Stimulated activated naive CD8-positive, alpha-beta T cell treated with anti-CD3 and anti-CD28 coated beads, Interleukin-15, Interleukin-2, amounts not matched to agents 100 ng/mL and 50 ng/mL, for 24 hours (primary cell): ENCODE results near the gene SYNE1.
"Not testable (repeated sequence)": the region's sequence is repeated elsewhere in the genome, so short reads cannot be mapped to it uniquely, and the experiment has no call there.

Source experiments
- H3K27ac Mint-ChIP-seq: one replicate; pipeline ENCODE4 v1.8.0; 2021; ENCODE audit warnings: mild to moderate bottlenecking, mixed read lengths
- H3K27me3 Mint-ChIP-seq: one replicate; pipeline ENCODE4 v1.8.0; 2021; ENCODE audit warnings: mixed read lengths
- H3K36me3 Mint-ChIP-seq: one replicate; pipeline ENCODE4 v1.8.0; 2021; ENCODE audit warnings: low read depth, mixed read lengths
- H3K4me1 Mint-ChIP-seq: one replicate; pipeline ENCODE4 v1.8.0; 2021; ENCODE audit warnings: low read depth, mixed read lengths
- H3K4me3 Mint-ChIP-seq: one replicate; pipeline ENCODE4 v1.8.0; 2021; ENCODE audit warnings: mild to moderate bottlenecking, mixed read lengths
- H3K9me3 Mint-ChIP-seq: one replicate; pipeline ENCODE4 v1.8.0; 2021; ENCODE audit warnings: mixed read lengths

Gene SYNE1

DNA sequence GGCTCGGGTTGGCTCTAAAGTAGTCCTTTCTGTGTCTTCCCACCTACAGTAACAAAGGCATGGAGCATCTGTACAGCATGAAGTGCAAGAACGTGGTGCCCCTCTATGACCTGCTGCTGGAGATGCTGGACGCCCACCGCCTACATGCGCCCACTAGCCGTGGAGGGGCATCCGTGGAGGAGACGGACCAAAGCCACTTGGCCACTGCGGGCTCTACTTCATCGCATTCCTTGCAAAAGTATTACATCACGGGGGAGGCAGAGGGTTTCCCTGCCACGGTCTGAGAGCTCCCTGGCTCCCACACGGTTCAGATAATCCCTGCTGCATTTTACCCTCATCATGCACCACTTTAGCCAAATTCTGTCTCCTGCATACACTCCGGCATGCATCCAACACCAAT is 538.5 kb downstream of the SYNE1 start:
- Mint-ChIP-seq H3K9me3 (no peaks in the 10 kb centered on the region), H3K4me1 (no peaks in the 10 kb centered on the region), H3K27me3 (no peaks in the 10 kb centered on the region), H3K27ac (no peak overlapping the region), H3K4me3 (no peak overlapping the region), H3K36me3 (no peaks in the 10 kb centered on the region)

DNA sequence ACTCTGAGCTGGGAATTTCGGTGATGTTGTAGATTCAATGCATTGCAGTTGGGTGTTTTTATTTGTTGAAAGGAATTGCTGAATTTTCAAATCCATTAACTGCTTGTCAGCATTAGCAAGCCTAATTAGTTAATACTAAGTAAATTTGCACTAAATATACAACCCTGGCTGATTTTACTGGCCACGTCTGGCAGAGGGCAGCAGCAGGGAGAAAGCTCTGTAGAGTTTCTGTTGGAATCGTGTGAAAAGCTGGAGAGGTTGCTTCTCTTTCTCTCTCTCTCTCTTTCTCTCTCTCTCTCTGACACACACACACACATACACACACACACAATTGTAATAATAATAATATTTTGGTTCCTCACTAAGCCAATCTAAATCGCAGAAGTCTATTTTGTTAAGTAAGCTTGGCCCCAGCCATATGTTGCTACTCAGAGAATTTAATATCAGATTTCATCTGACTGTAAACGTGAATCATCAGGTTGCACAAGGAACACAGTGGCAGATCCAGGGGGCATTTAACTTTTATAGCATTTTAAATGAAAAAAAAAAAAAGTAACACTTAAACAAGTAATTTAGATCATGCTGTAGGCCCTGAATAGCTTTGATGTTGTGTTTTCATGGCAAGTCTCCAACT is 540.2 kb downstream of the SYNE1 start:
- Mint-ChIP-seq H3K4me1 (no peaks in the 10 kb centered on the region), H3K36me3 (no peaks in the 10 kb centered on the region), H3K4me3 (no peak overlapping the region), H3K27me3 (no peaks in the 10 kb centered on the region), H3K27ac (no peak overlapping the region), H3K9me3 (no peaks in the 10 kb centered on the region)

DNA sequence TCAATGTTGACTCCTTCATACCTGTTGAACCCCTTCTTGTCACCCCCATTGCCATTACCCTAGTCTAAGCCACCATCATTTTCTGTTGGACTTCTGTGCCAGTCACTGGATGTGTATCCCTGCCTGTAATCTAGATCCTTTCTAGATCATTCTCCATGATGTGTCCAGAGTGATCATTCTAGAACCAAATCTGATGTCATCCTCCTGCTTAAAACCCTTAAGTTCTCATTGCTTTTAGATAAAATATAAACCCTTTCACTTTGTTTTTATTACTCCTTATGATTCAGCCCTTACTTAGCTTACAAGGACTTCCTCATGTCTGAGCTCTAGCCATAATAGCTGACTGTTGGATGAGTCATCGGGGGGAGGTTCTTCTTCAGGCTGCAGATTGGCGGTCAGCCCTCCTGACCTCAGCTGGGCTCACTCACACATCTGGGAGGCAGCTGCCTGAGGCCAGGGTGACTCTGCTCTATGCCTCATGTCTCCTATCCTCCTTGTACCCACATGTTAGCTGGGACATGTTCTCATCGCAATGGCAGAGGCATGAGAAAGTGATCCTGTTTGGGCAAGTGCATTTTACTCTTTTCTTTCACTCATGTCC is 542.1 kb downstream of the SYNE1 start:
- no peak overlapping the region for H3K27ac Mint-ChIP-seq
- H3K27me3 Mint-ChIP-seq, result no peaks in the 10 kb centered on the region
- no peaks in the 10 kb centered on the region for H3K36me3 Mint-ChIP-seq
- no peak overlapping the region for H3K4me3 Mint-ChIP-seq
- no peaks in the 10 kb centered on the region for H3K9me3 Mint-ChIP-seq
- H3K4me1 Mint-ChIP-seq, result no peaks in the 10 kb centered on the region

DNA sequence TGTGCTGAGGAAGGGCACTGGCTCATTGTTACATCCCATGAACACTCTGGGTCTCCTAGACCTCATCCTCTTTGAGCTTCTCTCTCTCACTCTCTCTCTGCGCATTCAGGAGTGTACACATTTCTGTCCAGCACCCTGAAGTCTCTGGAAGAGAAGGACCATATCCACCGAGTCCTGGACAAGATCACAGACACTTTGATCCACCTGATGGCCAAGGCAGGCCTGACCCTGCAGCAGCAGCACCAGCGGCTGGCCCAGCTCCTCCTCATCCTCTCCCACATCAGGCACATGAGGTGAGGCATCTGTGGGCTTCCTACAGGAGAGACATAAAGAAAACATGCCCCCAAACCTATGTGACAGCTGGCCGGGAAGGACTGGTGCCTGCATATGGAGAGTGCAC is 542.9 kb downstream of the SYNE1 start:
- no peaks in the 10 kb centered on the region for H3K27me3 Mint-ChIP-seq
- H3K4me3 Mint-ChIP-seq, result no peak overlapping the region
- no peak overlapping the region for H3K27ac Mint-ChIP-seq
- H3K4me1 Mint-ChIP-seq, result no peaks in the 10 kb centered on the region
- H3K9me3 Mint-ChIP-seq, result no peaks in the 10 kb centered on the region
- H3K36me3 Mint-ChIP-seq, result no peaks in the 10 kb centered on the region

DNA sequence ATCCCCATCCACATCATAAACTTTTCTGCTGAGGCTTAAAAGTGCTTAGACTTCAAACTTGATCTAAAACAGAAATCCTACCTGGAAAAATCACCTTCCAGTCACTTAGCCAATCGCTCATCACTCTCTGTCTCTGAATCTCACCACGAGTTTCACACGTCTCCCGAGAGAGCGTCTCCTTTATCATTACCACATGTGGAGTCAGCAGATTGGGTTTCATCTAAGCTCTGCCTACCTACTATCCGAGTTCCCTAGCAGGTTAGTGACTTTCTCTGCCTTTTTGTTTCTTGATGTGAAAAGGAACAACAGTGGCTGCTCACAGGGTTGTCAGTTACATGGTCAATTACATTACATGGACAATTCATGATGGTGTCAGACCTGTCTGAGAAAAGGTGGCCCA is 543.5 kb downstream of the SYNE1 start:
- Mint-ChIP-seq H3K4me3 (no peak overlapping the region), H3K4me1 (no peaks in the 10 kb centered on the region), H3K27me3 (no peaks in the 10 kb centered on the region), H3K27ac (no peak overlapping the region), H3K9me3 (no peaks in the 10 kb centered on the region), H3K36me3 (no peaks in the 10 kb centered on the region)

DNA sequence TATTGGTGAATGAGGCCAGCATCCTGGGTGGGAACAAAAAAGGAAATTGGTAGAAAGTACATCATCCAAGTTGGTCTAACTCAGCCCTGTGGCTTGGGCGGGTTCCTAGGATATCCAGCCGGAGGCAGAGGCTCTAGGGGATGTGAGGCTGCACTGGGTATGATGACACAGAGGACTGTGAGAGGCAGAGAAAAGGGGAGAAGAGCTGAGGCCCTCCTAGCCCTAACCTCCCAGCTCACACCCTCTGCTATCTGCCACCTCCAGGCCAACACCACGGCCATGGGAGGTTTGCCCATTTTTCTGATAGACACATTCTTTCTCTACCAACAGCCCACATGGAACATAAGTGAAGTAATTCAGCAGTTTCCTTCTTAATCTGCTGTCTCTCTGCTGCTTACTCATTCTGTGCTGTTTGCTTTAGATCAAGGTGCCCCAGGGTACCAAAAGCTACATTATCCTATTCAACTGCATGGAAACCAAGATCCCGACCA is 545.3 kb downstream of the SYNE1 start:
- Mint-ChIP-seq H3K27ac (no peak overlapping the region), H3K9me3 (no peaks in the 10 kb centered on the region), H3K4me1 (no peaks in the 10 kb centered on the region), H3K27me3 (no peaks in the 10 kb centered on the region), H3K36me3 (no peaks in the 10 kb centered on the region), H3K4me3 (no peak overlapping the region)

DNA sequence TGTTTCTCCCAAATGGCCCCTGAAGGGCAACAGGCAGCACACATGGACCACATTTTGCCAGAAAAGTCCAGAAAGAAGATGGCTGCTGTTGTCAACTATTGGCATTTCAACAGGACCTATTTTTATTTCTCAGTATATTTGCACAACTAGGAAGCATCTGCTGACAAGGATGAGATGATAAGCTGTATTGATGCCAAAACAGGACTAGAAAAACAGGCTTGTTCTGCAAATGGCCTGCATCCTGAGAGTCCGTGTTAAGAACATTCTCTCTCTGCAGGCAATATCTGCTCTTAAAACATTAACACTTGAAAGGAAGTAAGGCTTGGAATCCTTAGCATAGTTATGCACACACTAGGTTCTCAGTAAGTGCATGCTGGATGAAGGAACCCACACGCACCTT is 546.0 kb downstream of the SYNE1 start:
- Mint-ChIP-seq H3K27ac (no peak overlapping the region), H3K27me3 (no peaks in the 10 kb centered on the region), H3K36me3 (no peaks in the 10 kb centered on the region)

DNA sequence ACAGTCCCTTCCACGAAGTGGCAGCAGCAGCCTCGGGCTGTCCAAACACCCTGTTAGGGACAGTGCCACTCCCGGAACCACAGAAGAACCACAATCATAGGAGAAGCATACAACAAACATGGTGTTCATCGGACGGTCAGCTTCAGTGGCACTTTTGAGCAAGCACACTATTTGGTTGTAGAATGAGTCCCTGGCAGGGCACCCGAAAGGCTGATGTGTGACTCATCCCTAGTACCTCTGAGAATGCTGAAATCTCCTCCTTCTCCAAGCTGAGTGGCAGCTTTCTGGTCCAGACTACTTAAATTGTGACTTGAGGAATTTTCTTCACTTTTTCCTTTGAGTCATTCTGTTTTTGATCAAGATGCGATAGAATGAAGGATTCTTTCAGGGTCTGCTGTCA is 547.2 kb downstream of the SYNE1 start:
- H3K4me3 Mint-ChIP-seq, result no peak overlapping the region
- no peaks in the 10 kb centered on the region for H3K27me3 Mint-ChIP-seq
- H3K27ac Mint-ChIP-seq, result no peak overlapping the region
- no peaks in the 10 kb centered on the region for H3K9me3 Mint-ChIP-seq
- no peaks in the 10 kb centered on the region for H3K4me1 Mint-ChIP-seq
- no peaks in the 10 kb centered on the region for H3K36me3 Mint-ChIP-seq

More for the DNA sequence above, 546.0 kb downstream of the SYNE1 start:
- no peak overlapping the region for H3K4me3 Mint-ChIP-seq
- no peaks in the 10 kb centered on the region for H3K9me3 Mint-ChIP-seq
- H3K4me1 Mint-ChIP-seq, result no peaks in the 10 kb centered on the region

DNA sequence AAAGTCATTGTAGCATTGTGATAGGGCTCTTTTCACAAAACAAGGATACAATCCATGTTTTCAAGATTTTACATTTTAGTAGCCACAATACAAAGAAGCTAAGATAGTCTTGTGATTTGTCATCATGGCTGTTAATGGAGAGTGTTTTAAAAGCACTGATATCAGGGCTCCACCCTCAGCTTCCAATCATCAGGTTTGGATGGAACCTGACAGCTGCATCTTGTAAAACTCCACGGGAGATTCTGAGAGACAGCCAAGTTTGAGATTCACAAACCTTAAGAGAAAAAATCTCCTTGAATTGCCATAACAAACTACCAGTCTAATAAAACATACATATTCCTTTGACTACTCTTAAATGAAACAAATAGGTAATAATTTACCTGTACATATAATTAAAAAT is 549.5 kb downstream of the SYNE1 start:
- no peaks in the 10 kb centered on the region for H3K9me3 Mint-ChIP-seq
- no peak overlapping the region for H3K27ac Mint-ChIP-seq
- H3K4me1 Mint-ChIP-seq, result no peaks in the 10 kb centered on the region
- H3K36me3 Mint-ChIP-seq, result no peaks in the 10 kb centered on the region
- no peaks in the 10 kb centered on the region for H3K27me3 Mint-ChIP-seq
- no peak overlapping the region for H3K4me3 Mint-ChIP-seq

DNA sequence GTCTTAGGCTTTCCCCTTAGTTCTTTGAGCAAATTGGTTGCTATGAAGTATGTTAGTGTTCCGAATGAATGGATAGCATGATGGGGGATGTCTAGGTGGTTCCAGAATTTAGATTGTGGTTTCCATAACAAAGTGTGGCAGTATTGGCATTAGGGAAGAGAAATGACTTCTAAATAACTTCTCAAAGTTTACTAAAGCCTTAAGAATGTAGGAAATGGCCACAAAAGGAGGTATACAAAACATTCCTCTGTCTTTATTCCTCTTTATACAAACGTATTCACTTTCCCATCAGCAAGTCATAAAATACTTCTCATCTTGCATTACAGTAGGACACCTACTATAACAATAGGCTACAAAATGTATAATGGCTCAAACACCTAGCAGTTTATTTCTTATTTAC is 550.1 kb downstream of the SYNE1 start:
- Mint-ChIP-seq H3K27me3 (no peaks in the 10 kb centered on the region), H3K36me3 (no peaks in the 10 kb centered on the region), H3K4me1 (no peaks in the 10 kb centered on the region), H3K4me3 (no peak overlapping the region), H3K27ac (no peak overlapping the region), H3K9me3 (no peaks in the 10 kb centered on the region)

DNA sequence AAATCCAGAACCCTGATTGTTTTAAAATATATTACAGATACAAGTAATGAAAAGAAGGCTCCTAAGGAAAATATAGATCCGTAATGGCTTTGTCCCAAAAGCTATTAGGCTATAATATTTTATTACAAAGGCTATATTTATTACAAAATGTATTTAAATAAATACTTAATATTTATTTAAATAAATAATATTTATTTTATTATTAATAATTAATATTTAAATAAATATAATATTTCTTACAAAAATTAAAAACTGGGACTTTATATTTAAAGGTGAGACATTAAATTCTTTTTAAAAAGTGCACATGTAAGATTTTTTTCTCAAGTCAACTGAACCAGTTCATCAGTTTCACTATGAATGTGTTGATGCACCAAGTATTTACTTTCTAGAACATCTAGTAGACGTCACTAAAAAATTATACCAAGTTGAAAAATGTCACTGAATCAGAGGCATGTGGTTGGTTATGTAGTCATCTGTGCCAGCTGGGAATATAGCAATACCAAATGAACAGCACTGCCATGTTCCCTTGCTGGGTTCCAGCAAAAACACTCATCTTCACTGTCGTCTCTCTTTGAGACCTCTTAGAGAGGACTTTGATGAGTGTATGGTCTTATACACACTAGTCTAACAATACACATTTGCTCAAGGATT is 550.8 kb downstream of the SYNE1 start:
- H3K27me3 Mint-ChIP-seq, result no peaks in the 10 kb centered on the region
- H3K9me3 Mint-ChIP-seq, result no peaks in the 10 kb centered on the region
- H3K27ac Mint-ChIP-seq, result no peak overlapping the region
- H3K4me1 Mint-ChIP-seq, result no peaks in the 10 kb centered on the region
- H3K4me3 Mint-ChIP-seq, result no peak overlapping the region
- no peaks in the 10 kb centered on the region for H3K36me3 Mint-ChIP-seq

DNA sequence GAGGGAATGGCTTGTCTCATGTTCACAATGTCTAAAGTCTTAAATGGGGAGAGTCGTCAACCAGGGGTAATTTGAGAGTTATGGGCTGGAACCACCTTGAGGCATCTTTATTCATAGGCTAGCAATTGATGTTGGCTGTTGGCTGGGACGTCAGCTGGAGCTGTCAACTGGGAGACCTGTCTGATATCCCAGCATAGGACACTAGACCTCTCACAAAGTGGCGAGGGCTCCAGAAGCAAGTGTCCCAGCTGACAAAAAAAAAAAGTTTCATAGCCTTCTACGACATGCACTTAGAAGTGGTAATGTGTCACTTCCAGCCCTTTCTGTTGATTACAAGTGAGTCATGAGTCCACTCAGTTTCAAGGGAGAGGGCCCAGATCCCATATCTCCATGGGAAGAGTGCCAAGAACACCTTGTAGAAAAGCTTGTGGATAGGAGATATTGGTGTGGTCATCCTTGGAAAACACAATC is 551.7 kb downstream of the SYNE1 start:
- Mint-ChIP-seq H3K27ac (no peak overlapping the region), H3K36me3 (no peaks in the 10 kb centered on the region), H3K27me3 (peaks cover 8% of the 10 kb centered on the region), H3K4me1 (no peaks in the 10 kb centered on the region), H3K9me3 (no peaks in the 10 kb centered on the region), H3K4me3 (no peak overlapping the region)

DNA sequence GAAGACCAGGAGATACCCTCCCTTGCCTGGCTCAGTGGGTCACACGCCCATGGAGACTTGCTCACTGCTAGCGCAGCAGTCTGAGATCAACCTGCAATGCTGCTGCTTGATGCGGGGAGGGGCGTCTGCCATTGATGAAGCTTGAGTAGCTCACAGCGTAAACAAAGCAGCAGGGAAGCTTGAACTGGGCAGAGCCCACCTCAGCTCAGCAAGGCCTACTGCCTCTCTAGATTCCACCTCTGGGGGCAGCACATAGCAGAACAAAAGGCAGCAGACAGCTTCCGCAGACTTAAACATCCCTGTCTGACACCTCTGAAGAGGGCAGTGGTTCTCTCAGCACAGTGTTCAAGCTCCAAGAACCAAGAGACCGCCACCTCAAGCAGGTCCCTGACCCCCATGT is 558.4 kb downstream of the SYNE1 start:
- peaks cover 20% of the 10 kb centered on the region for H3K9me3 Mint-ChIP-seq
- H3K4me1 Mint-ChIP-seq, result no peaks in the 10 kb centered on the region
- H3K27ac Mint-ChIP-seq, result no peak overlapping the region
- H3K4me3 Mint-ChIP-seq, result no peak overlapping the region
- peaks cover 27% of the 10 kb centered on the region for H3K27me3 Mint-ChIP-seq
- peaks cover 8% of the 10 kb centered on the region for H3K36me3 Mint-ChIP-seq

DNA sequence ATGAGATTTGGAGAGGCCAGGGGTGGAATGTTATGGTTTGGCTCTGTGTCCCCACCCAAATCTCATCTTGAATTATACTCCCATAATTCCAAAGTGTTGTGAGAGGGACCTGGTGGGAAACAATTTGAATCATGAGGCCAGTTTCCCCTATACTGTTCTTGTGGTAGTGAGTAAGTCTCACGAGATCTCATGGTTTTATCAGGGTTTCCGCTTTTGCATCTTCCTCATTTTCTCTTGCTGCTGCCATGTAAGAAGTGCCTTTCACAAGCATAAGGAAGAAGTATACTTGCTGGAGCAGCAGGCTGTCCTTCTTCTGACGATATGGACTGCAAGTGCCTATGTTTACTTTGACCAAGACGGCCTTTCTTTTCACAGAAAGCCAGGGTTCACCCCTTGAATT is 559.2 kb downstream of the SYNE1 start:
- Mint-ChIP-seq H3K27me3 (peaks cover 27% of the 10 kb centered on the region), H3K9me3 (peaks cover 20% of the 10 kb centered on the region), H3K4me1 (no peaks in the 10 kb centered on the region), H3K36me3 (peaks cover 8% of the 10 kb centered on the region), H3K27ac (no peak overlapping the region), H3K4me3 (no peak overlapping the region)

DNA sequence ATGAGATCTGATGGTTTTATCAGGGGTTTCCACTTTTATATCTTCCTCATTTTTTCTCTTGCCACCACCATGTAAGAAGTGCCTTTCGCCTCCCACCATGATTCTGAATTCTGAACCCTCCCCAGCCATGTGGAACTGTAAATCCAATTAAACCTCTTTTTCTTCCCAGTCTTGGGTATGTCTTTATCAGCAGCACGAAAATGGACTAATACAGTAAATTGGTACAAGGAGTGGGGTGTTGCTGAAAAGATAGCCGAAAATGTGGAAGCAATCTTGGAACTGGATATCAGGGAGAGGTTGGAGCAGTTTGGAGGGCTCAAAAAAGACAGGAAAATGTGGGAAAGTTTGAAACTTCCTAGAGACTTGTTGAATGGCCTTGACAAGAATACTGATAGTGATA is 560.9 kb downstream of the SYNE1 start:
- not testable (repeated sequence) for H3K4me1 Mint-ChIP-seq, H3K27ac Mint-ChIP-seq, H3K4me3 Mint-ChIP-seq, H3K36me3 Mint-ChIP-seq
- H3K9me3 Mint-ChIP-seq, result peaks cover 20% of the 10 kb centered on the region
- peaks cover 27% of the 10 kb centered on the region for H3K27me3 Mint-ChIP-seq
